PC-3 (cell line): ENCODE measurements around the gene CNTN2.

Source experiments
- CTCF ChIP-seq: fragments of 300-600 bp; sonication (generic); conservative IDR thresholded peaks from 2 replicates; pipeline ENCODE4 v1.5.1; 2017; ENCODE audit warnings: antibody characterized with exemption, low read depth, mild to moderate bottlenecking, low read length
- EZH2phosphoT487 ChIP-seq: fragments of 300-600 bp; sonication (generic); IDR thresholded peaks from 2 replicates; pipeline ENCODE4 v1.6.1; 2018; ENCODE audit warnings: mild to moderate bottlenecking, antibody characterized with exemption, low read length, borderline replicate concordance

- TF ChIP-seq CTCF (no peak), EZH2phosphoT487 (no peak)
Measured at GRCh38 chr1:204996981-204997380, 46.0 kb upstream of the CNTN2 start.
